PFSK-1 (cell line): Measurements from ENCODE around the gene OPRD1.

Experiments
- POLR2AphosphoS5 ChIP-seq: IDR thresholded peaks from 2 replicates; pipeline ENCODE4 v1.6.1; 2012; ENCODE audit warnings: low read depth, mild to moderate bottlenecking, control low read depth, low read length, moderate library complexity
- SIN3A ChIP-seq: IDR thresholded peaks from 2 replicates; pipeline ENCODE4 v1.6.1; 2012; ENCODE audit warnings: mild to moderate bottlenecking, low read length, moderate library complexity, borderline replicate concordance; ENCODE audit not compliant: insufficient read depth
- TAF1 ChIP-seq: IDR thresholded peaks from 2 replicates; pipeline ENCODE4 v1.6.1; 2012; ENCODE audit warnings: low read length, control low read depth, borderline replicate concordance; ENCODE audit not compliant: insufficient read depth
- TF ChIP-seq, protein P1 (sequence below), 2 experiments: IDR thresholded peaks; 2 replicates each; pipeline versions ENCODE4 v1.6.1 to v1.8.0; 2011 to 2012; ENCODE audit warnings: low read depth in 2 of 2, low read length in 2 of 2, control low read depth in 1 of 2, inconsistent platforms in 1 of 2, mild to moderate bottlenecking in 1 of 2, moderate library complexity in 1 of 2; ENCODE audit not compliant: insufficient read depth in 1 of 2

DNA sequence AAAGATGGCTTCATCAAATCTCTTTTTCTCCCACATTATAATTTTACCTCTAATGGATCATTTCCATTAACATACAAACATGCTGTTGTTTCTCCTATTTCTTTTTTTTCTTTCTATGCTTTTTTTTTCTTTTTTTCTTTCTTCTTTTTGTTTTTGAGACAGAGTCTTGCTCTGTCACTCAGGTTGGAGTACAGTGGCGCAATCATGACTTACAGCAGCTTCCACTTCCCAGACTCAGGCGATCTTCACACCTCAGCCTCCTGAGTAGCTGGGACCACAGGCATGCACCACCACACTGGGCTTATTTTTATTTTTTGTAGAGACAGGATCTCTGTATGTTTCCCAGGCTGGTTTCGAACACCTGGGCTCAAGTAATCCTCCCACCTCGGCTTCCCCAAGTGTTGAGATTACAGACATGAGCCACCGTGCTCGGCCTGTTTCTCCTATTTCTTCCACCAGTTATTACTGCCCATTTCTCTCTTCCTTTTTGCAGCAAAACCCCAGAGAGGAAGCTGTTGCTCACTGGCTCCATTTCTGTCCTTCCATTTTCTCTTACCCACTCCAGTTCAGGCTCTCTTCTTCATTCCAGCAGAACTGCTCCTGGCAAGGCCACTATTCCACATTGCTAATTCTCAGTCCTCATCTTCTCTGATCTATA lies 32.1 kb upstream of the OPRD1 start:
- no peak for TF ChIP-seq SIN3A
- TF ChIP-seq, protein P1, sequence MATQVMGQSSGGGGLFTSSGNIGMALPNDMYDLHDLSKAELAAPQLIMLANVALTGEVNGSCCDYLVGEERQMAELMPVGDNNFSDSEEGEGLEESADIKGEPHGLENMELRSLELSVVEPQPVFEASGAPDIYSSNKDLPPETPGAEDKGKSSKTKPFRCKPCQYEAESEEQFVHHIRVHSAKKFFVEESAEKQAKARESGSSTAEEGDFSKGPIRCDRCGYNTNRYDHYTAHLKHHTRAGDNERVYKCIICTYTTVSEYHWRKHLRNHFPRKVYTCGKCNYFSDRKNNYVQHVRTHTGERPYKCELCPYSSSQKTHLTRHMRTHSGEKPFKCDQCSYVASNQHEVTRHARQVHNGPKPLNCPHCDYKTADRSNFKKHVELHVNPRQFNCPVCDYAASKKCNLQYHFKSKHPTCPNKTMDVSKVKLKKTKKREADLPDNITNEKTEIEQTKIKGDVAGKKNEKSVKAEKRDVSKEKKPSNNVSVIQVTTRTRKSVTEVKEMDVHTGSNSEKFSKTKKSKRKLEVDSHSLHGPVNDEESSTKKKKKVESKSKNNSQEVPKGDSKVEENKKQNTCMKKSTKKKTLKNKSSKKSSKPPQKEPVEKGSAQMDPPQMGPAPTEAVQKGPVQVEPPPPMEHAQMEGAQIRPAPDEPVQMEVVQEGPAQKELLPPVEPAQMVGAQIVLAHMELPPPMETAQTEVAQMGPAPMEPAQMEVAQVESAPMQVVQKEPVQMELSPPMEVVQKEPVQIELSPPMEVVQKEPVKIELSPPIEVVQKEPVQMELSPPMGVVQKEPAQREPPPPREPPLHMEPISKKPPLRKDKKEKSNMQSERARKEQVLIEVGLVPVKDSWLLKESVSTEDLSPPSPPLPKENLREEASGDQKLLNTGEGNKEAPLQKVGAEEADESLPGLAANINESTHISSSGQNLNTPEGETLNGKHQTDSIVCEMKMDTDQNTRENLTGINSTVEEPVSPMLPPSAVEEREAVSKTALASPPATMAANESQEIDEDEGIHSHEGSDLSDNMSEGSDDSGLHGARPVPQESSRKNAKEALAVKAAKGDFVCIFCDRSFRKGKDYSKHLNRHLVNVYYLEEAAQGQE (IDR thresholded peaks at IDR 0.05; ENCODE audit: insufficient read depth in 1 of 2, low read depth in 2 of 2, low read length in 2 of 2): no peak
- TF ChIP-seq TAF1: no peak
- TF ChIP-seq POLR2AphosphoS5: no peak
